ENCODE results near the gene CLDN1.

CLDN1 gene, protein sequence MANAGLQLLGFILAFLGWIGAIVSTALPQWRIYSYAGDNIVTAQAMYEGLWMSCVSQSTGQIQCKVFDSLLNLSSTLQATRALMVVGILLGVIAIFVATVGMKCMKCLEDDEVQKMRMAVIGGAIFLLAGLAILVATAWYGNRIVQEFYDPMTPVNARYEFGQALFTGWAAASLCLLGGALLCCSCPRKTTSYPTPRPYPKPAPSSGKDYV

DNA sequence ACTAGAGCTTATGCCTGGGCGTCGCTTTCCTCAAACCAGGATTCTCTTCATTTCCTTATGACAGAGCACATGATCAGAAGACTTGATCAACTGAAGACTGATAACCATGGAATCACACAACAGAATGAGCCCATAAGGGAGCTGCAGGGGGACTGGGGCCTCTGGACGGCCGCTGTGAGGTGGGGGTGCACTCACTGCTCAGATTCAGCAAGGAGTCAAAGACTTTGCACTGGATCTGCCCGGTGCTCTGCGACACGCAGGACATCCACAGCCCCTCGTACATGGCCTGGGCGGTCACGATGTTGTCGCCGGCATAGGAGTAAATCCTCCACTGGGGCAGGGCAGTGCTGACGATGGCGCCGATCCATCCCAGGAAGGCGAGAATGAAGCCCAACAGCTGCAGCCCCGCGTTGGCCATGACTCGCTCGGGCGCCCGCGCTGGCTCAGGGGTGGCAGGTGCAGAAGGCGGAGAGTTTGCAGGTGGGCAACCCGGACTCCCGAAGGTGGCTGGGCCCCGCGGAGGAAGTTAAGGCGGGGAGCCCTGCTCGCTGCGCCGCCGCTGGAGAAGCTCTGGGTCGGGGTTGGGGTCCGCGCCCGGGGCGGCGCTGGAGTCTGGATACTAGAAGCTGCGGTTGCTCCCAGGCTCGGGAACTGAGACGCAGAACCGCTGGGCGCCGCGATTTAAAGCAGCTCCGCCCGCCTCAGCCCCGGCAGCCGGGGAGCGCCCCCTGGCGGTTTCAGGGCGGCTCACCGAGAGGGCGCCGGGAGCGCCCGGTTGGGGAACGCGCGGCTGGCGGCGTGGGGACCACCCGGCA, at the start of gene CLDN1:
TSS of gene CLDN1 (minus strand) at position 658 of the 815 bp plus-strand sequence. CDS start at position 418, 240 bp downstream.
- H3K27ac ChIP-seq: peak within 1 kb of the TSS; percentile 16; the same call in 1 of the 2 replicates
- DNase-seq (ENCODE audit: low spot score): peak; percentile 72
- TF ChIP-seq, protein P1, sequence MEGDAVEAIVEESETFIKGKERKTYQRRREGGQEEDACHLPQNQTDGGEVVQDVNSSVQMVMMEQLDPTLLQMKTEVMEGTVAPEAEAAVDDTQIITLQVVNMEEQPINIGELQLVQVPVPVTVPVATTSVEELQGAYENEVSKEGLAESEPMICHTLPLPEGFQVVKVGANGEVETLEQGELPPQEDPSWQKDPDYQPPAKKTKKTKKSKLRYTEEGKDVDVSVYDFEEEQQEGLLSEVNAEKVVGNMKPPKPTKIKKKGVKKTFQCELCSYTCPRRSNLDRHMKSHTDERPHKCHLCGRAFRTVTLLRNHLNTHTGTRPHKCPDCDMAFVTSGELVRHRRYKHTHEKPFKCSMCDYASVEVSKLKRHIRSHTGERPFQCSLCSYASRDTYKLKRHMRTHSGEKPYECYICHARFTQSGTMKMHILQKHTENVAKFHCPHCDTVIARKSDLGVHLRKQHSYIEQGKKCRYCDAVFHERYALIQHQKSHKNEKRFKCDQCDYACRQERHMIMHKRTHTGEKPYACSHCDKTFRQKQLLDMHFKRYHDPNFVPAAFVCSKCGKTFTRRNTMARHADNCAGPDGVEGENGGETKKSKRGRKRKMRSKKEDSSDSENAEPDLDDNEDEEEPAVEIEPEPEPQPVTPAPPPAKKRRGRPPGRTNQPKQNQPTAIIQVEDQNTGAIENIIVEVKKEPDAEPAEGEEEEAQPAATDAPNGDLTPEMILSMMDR (conservative IDR thresholded peaks at IDR 0.05; ENCODE audit: low read depth): peak; percentile 96
- POLR2A ChIA-PET (ENCODE audit: low non-redundant PET): no interaction called here
- CTCF ChIA-PET: interaction anchor here (0.6 to 2.6 kb wide), 35 partner anchors 12 to 361 kb away, joined by 3 to 18 read pairs (median 3); no protein-coding TSS in a partner anchor

DNA sequence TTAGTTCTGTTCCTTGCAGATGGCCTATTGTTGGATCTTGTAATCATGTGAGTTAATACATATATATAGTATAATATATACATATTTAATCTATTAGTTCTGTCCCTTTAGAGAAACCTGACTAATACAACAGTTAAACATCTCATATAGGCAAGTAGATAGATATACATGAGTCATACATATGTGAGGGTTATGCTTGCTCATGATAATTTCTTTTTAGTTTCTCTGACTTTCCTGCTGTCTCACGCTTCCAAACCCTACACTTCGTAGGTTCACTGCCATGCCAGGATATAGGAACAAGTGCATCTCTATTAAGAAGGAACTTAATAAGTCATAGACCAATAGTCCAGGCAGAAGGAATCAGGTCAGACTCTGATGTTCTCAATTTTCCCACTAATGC, 48.9 kb upstream of the CLDN1 start:
- DNase-seq (ENCODE audit: low spot score): peak; percentile 32

DNA sequence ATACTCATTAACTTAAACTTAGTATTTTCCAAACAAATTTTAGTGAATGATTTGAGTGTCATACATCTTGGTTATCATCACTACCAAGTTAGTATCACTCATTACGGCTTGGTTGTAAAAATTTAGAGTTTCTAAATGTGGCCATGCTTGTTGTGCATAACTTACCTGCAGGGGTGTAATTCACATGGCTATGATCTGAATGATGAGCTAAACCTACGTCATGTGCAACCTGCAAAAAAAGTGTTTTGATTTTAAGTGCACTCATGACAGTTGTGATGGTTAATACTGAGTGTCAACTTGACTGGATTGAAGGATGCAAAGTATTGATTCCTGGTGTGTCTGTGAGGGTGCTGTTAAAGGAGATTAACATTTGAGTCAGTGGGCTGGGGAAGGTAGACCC, 48.1 kb upstream of the CLDN1 start:
- H3K27ac ChIP-seq: no peak overlapping the region
- ChIA-PET POLR2A (ENCODE audit: low non-redundant PET) (no interaction called here), CTCF (interaction anchor here (0.6 kb wide), 1 partner anchor 141 kb away, joined by 3 read pairs; no protein-coding TSS in a partner anchor)
- DNase-seq (ENCODE audit: low spot score): no peak
- TF ChIP-seq, protein P1 (conservative IDR thresholded peaks at IDR 0.05; ENCODE audit: low read depth): no peak

More for the DNA sequence above, 48.9 kb upstream of the CLDN1 start:
- CTCF ChIA-PET: no interaction called here
- H3K27ac ChIP-seq: no peak overlapping the region
- TF ChIP-seq, protein P1 (conservative IDR thresholded peaks at IDR 0.05; ENCODE audit: low read depth): no peak
- POLR2A ChIA-PET (ENCODE audit: low non-redundant PET): no interaction called here

DNA sequence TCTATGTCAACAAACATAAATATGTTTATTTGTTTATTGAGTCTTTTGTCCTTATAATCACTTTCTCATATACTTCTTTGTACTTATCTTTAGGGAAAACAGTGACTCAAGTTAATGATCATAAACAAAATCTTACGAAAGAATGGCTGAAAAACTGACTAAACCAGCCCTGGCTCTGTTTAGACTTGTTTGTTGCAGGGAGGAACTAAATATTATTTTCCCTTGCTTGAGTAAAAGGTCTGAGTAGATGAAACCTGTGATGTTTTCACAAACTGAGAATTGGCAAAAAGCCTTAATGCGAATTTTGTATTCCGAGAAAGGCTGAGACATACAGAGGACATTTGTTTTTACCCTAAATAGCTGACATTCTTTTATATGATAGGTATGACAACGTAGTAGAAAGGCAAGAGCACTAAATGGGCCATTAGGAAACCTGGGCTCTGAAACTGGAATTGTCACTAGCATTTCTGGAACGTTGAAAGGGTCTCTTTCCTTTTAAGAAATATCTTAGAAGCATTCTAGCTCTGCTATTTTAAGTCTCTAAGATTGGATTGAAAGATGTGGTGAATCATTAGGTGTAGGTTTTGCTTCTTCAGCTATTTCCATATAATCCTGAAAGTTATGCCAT, 47.5 kb upstream of the CLDN1 start:
- no peak overlapping the region for H3K27ac ChIP-seq

DNA sequence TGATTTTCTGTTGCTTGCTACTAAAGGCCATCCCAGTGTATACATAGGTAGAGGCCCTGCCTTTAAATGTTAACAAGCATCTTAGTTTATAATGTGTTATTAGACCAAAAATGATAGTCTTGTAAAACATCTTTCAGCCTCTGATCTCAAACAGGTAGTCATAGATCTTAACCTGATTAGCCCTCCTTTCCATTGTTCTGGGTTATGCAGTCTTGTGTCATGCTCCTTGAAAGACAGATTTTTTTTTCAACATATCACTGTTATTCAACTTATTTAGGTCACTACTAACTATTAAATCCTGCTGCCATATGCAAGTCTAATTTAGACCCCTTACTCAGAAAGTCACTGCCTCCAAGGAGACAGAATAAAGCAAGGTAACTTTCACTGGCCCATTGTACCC, 46.6 kb upstream of the CLDN1 start:
- no peak for DNase-seq (ENCODE audit: low spot score)
- H3K27ac ChIP-seq: no peak overlapping the region
- TF ChIP-seq, protein P1 (conservative IDR thresholded peaks at IDR 0.05; ENCODE audit: low read depth): no peak
- CTCF ChIA-PET: interaction anchor here (0.8 to 1.4 kb wide), 3 partner anchors 15 to 55 kb away, joined by 3 to 7 read pairs (median 3); partner anchors contain the start of gene CLDN1
- POLR2A ChIA-PET (ENCODE audit: low non-redundant PET): no interaction called here

More for the DNA sequence above, 47.5 kb upstream of the CLDN1 start:
- peak; percentile 65 for DNase-seq (ENCODE audit: low spot score)
- POLR2A ChIA-PET (ENCODE audit: low non-redundant PET): interaction anchor here (0.6 kb wide), 1 partner anchor 35 kb away, joined by 3 read pairs; no protein-coding TSS in a partner anchor
- TF ChIP-seq, protein P1 (conservative IDR thresholded peaks at IDR 0.05; ENCODE audit: low read depth): no peak
- CTCF ChIA-PET: interaction anchor here (0.6 to 1.4 kb wide), 2 partner anchors 47 to 140 kb away, joined by 3 to 7 read pairs; partner anchors contain the start of gene CLDN1

DNA sequence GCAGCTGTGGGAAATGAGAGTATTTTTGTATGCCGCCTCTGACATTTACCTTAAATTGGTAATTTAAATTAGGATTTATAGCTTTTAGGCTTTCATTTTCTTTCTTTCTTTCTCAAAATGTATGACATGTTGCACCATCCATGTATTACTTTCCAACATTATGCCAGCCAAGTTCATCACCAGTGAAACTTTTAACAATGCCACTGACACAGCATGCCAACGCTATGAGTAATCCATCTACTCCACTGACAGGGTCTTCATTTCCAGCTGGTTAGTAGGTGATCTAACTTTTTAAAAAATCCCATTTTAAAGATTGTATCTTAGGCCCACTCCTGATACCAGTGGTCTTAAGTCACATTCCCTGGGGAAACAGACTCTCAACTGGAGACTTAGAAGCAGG, 43.9 kb upstream of the CLDN1 start:
- TF ChIP-seq, protein P1 (conservative IDR thresholded peaks at IDR 0.05; ENCODE audit: low read depth): no peak
- peak; percentile 44 for DNase-seq (ENCODE audit: low spot score)
- ChIA-PET POLR2A (ENCODE audit: low non-redundant PET) (no interaction called here), CTCF (no interaction called here)
- H3K27ac ChIP-seq: no peak overlapping the region
